ENCODE results near the gene KRTAP10-5.

KRTAP10-5 gene

DNA sequence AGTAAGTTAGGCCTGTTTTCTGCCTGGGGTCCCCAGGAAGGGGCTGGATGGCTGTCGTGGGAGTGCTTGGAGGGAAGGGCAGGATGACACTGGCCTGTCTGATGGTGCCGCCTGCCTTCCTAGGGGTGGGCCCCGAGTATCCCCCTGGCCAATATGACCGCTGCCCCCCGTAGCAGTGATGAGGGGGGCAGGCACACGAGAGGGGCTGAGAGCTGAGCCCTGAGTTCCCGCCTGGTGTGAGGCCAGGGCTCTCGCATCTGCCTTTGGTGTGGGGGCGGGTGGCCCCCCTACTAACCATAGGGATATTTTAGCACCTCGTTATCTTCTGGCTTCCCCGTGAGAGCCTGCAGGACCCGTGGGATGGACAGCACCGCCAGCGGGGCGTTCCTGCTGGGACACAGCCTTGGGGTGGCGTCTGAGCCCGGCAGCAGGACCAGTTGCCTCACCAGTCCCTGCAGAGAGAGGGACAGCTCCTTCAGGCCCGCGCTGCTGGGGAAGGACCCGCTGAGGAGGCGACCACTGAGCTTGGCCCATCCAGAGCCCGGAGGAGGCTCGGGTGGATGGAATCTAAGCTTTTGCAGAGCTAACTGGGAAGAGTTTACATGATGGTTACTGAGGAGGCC lies 50.8 kb downstream of the KRTAP10-5 start:
- no peak for DNase-seq (ENCODE audit: low read depth in 3 of 3)
